ENCODE measurements around the gene FAM216A. TPM values are rescaled to one million over a fixed set of nuclear protein-coding genes. Genes with fewer than 3 reads are reported as not detected.
"Not testable (repeated sequence)": the region's sequence is repeated elsewhere in the genome, so short reads cannot be mapped to it uniquely, and the experiment has no call there.

The FAM216A gene
- total and polyA plus RNA-seq, 5 experiments from 2014 or later, result 9.3 to 22.3 (median 15.4) TPM

DNA sequence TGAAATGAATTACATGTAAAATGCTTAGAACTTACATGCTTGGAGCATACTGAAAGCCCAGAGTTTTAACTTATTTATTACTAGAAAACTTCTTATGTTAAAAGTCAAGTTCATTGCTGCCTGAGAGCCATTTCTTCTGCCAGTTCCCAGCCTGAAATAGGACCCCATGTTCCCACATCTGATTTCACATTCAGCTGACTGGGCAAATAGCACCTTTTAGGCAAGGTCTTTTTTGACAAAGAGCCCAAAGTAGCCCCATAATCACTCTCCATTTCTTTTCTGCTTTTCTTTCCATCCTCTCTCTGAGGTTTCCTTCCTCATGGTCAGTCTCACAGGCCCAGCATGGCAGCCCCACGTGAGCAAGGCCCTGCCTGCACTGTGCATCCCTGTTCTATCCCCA lies 17.4 kb upstream of the FAM216A start:
- Mint-ChIP-seq H3K36me3 (peaks cover 0 to 48% (median 12%) of the 10 kb centered on the region in 3 donors), H3K4me3 (peak overlapping the region in 7 of 10 donors; percentile 5 to 100 (median 99)), H3K4me1 (peaks cover 17 to 50% (median 34%) of the 10 kb centered on the region in 4 donors), H3K9me3 (no peaks in the 10 kb centered on the region), H3K27me3 (no peaks in the 10 kb centered on the region), H3K27ac (peak overlapping the region in 8 of 10 donors; percentile 54 to 99 (median 87))
- ATAC-seq (no peak), DNase-seq (no peak)
- POLR2A ChIA-PET, result interaction anchor here (2.0 to 3.3 kb wide), 4 partner anchors 16 to 150 kb away, joined by 24 to 55 read pairs (median 34); partner anchors contain the start of genes FAM216A, GPN3, RAD9B and VPS29

DNA sequence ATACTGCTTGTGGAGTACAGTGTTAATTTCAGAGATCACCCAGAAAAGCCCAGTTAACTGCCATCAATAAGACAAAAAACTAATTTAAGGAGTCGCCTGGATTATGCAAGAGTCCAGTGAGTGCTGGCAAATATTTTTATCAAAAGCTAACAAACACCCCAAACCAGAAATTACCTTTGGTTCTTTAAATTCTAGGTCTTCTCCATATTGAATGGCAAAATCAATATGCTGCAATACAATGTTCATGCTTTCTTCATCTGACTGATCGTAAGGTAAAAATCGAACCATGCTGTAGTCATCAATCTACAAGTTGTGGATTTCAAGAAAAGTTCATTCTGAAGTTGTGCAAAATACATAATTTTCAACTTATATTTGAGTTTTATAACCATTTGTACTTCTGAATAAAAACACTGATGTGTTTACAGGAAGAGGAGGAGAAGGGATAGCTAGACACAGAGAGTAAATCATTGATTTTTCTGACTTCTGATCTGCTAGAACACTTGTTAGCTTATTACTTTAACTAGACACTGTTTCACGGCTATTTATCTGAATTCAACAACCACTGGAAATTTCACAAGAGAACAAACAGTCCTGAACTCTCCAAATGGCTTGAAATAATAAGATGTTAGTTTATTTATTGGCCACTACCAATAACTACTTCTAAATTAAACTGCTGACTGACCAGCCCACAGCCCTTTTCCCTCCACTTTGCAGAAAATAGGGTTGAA lies 14.9 kb upstream of the FAM216A start:
- POLR2A ChIA-PET, result no interaction called here
- H3K27ac Mint-ChIP-seq, result peak overlapping the region in 2 of 10 donors; percentile 5 to 6
- H3K4me3 Mint-ChIP-seq, result no peak overlapping the region
- ATAC-seq, result no peak
- H3K27me3 Mint-ChIP-seq, result no peaks in the 10 kb centered on the region
- H3K4me1 Mint-ChIP-seq, result peaks cover 12 to 39% (median 21%) of the 10 kb centered on the region in 4 donors
- peaks cover 0 to 49% (median 8%) of the 10 kb centered on the region in 3 donors for H3K36me3 Mint-ChIP-seq
- no peak for DNase-seq
- no peaks in the 10 kb centered on the region for H3K9me3 Mint-ChIP-seq

DNA sequence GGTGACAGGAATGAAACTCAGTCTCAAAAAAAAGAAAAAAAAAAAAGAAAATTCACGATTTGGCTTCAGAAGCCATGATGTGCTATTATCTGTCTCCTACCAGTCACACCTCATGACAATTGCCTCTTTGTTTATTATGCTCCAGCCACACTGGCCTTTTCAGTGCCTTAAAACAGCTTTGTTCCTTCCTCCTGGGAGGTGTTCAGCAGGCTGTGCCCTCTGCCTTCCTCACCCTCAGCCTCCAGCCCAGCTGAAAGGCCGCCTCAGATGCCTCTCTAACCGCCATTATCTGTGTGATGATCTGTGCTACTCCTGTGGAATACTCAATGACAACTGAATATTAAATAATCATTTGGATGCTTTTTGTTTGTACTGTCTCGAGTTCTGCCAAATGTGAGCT lies 9.9 kb upstream of the FAM216A start:
- Mint-ChIP-seq H3K27ac (no peak overlapping the region), H3K4me1 (peaks cover 9 to 22% (median 12%) of the 10 kb centered on the region in 4 donors), H3K4me3 (no peak overlapping the region), H3K27me3 (no peaks in the 10 kb centered on the region), H3K36me3 (peaks cover 0 to 72% (median 12%) of the 10 kb centered on the region in 3 donors), H3K9me3 (no peaks in the 10 kb centered on the region)
- POLR2A ChIA-PET, result interaction anchor here (0.7 kb wide), 1 partner anchor 104 kb away, joined by 5 read pairs; no protein-coding TSS in a partner anchor
- no peak for DNase-seq
- no peak for ATAC-seq

DNA sequence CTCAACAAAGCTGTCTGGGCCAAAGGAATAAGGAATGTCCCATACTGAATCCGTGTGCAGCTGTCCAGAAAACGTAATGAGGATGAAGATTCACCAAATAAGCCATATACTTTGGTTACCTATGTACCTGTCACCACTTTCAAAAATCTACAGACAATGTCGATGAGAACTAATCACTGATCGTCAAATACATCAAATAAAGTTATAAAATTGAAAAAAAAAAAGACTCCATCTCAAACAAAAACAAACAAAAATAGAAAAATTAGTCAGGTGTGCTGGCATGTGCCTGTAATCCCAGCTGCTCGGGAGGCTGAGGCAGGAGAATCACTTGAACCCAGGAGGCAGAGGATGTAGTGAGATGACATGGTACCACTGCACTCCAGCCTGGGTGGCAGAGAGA lies 7.5 kb upstream of the FAM216A start:
- Mint-ChIP-seq H3K27ac (peak overlapping the region in 2 of 10 donors; percentile 28 to 51), H3K4me1 (peaks cover 13 to 29% (median 21%) of the 10 kb centered on the region in 4 donors), H3K36me3 (peaks cover 0 to 68% (median 9%) of the 10 kb centered on the region in 3 donors)
- H3K4me3 Mint-ChIP-seq, H3K27me3 Mint-ChIP-seq, ATAC-seq, DNase-seq, H3K9me3 Mint-ChIP-seq, POLR2A ChIA-PET: not testable (repeated sequence)

DNA sequence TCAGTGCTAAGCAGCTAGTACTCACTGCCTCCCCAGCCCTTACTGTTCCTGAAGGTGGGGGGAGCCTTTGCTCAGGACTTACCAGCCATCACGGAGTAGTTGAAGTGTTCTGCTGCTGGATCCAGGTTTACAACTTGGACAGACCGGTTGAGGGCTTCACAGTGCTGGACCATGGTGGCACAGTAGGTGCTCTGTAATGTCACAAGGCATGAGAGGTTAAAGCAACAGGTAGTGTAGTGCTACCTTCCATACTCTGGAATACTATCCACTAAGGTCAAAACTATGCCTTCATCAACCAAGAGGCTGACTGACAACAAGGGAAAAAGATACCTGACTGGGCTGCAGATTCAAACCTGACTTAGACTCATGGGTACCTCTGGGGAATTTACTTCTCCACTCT lies 3.6 kb upstream of the FAM216A start:
- ATAC-seq, result no peak
- POLR2A ChIA-PET, result interaction anchor here (0.7 kb wide), 1 partner anchor 9 kb away, joined by 3 read pairs; no protein-coding TSS in a partner anchor
- H3K27me3 Mint-ChIP-seq, result no peaks in the 10 kb centered on the region
- H3K4me3 Mint-ChIP-seq, result peak overlapping the region in 2 of 10 donors; percentile 0 to 9
- H3K9me3 Mint-ChIP-seq, result no peaks in the 10 kb centered on the region
- H3K4me1 Mint-ChIP-seq, result peaks cover 19 to 54% (median 45%) of the 10 kb centered on the region in 4 donors
- no peak for DNase-seq
- H3K27ac Mint-ChIP-seq, result peak overlapping the region in 2 of 10 donors; percentile 14 to 48
- H3K36me3 Mint-ChIP-seq, result peaks cover 0 to 41% (median 4%) of the 10 kb centered on the region in 3 donors

DNA sequence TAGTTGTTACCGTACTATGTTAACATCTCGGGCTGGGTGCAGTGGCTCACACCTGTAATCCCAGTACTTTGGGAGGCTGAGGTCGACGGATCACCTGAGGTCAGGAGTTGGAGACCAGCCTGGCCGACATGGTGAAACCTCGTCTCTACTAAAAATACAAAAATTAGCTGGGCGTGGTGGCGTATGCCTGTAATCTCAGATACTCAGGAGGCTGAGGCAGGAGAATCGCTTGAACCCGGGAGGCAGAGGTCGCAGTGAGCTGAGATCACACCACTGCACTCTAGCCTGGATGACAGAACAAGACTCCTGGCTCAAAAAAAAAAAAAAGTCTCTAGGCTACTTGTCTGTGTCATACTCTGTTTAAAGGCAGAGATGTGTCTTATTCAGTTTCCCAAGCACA lies 2.9 kb upstream of the FAM216A start:
- POLR2A ChIA-PET, result interaction anchor here (0.9 to 4.2 kb wide), 4 partner anchors 15 to 139 kb away, joined by 3 to 55 read pairs (median 4); partner anchors contain the start of gene ARPC3
- Mint-ChIP-seq H3K4me1 (peaks cover 19 to 55% (median 49%) of the 10 kb centered on the region in 4 donors), H3K36me3 (peaks cover 0 to 37% (median 2%) of the 10 kb centered on the region in 3 donors), H3K4me3 (peak overlapping the region in 4 of 10 donors; percentile 1 to 48 (median 18))
- ATAC-seq, H3K9me3 Mint-ChIP-seq, H3K27me3 Mint-ChIP-seq, DNase-seq, H3K27ac Mint-ChIP-seq: not testable (repeated sequence)

DNA sequence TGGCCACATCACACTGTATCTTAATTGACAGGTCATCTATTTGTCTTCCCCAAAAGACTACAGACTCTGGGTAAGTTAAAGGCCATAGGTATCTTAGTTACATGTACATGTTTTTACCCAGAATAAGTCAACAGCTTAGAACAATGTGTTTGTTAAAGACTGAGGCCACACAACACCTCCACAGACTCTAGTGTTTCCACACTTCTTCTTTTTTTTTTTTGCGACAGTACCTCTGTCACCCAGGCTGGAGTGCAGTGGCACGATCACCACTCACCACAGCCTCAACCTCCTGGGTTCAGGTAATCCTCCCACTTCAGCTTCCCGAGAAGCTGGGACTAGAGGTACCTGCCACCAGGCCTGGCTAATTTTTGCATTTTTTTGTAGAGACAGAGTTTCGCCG lies 1.9 kb upstream of the FAM216A start:
- DNase-seq (no peak), ATAC-seq (no peak)
- peaks cover 0 to 29% (median 0%) of the 10 kb centered on the region in 3 donors for H3K36me3 Mint-ChIP-seq
- peak overlapping the region; percentile 36 to 87 (median 50) for H3K4me3 Mint-ChIP-seq
- H3K4me1 Mint-ChIP-seq, result peaks cover 18 to 52% (median 47%) of the 10 kb centered on the region in 4 donors
- POLR2A ChIA-PET, result interaction anchor here (0.6 to 4.2 kb wide), 3 partner anchors 16 to 128 kb away, joined by 3 to 55 read pairs (median 4); partner anchors contain the start of gene ARPC3
- no peaks in the 10 kb centered on the region for H3K27me3 Mint-ChIP-seq
- no peaks in the 10 kb centered on the region for H3K9me3 Mint-ChIP-seq
- H3K27ac Mint-ChIP-seq, result peak overlapping the region in 2 of 10 donors; percentile 25 to 60

DNA sequence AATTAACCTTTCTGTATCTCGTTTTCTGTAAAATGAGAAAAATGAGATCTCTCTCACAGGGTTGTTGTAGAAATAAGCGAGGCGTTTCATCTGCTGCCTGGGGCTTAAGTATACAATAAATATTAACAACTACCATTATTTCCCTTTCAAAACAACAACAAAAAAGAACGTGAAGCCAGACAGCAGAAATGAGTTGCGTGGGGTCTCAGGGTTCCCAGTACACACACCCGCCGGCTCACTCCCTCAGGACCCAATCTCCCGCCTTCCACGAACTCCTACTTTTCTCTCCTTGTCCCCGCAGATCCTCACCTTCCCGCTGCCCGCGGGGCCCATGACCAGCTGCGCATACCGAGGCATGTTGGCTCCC lies 815 bp upstream of the FAM216A start:
- Mint-ChIP-seq H3K36me3 (peaks cover 0 to 19% (median 0%) of the 10 kb centered on the region in 3 donors), H3K9me3 (no peaks in the 10 kb centered on the region), H3K27me3 (no peaks in the 10 kb centered on the region), H3K4me3 (peak overlapping the region; percentile 87 to 100 (median 99)), H3K27ac (peak overlapping the region; percentile 94 to 99 (median 96)), H3K4me1 (peaks cover 14 to 46% (median 43%) of the 10 kb centered on the region in 4 donors)
- DNase-seq (no peak), ATAC-seq (no peak)
- POLR2A ChIA-PET, result interaction anchor here (0.5 to 4.2 kb wide), 22 partner anchors 9 to 1218 kb away, joined by 3 to 55 read pairs (median 4); partner anchors contain the start of genes ACAD10, ARPC3, ATP2A2 and BRAP

DNA sequence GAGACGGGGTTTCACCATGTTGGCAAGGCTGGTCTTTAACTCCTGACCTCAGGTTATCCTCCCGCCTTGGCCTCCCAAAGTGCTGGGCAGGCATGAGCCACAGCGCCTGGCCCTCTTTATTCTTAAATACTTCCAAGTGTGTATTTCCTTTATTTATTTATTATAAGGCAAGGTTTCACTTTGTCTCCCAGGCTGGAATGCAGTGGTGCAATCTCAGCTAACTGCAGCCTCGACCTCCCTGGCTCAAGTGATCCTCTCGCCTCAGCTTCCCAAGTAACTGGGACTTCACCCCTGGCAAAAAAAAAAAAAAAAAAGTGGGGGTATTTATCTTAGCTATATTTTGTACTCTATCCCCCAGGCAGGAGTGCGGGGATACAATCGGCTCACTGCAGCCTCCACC lies 6.8 kb downstream of the FAM216A start:
- Mint-ChIP-seq H3K9me3 (no peaks in the 10 kb centered on the region), H3K27me3 (no peaks in the 10 kb centered on the region), H3K4me3 (no peak overlapping the region), H3K4me1 (peaks cover 0 to 5% (median 3%) of the 10 kb centered on the region in 4 donors), H3K27ac (no peak overlapping the region), H3K36me3 (peaks cover 0 to 23% (median 0%) of the 10 kb centered on the region in 3 donors)
- no peak for ATAC-seq
- POLR2A ChIA-PET, result interaction anchor here (0.7 to 1.1 kb wide), 2 partner anchors 102 to 117 kb away, joined by 3 to 4 read pairs; no protein-coding TSS in a partner anchor
- DNase-seq, result no peak

DNA sequence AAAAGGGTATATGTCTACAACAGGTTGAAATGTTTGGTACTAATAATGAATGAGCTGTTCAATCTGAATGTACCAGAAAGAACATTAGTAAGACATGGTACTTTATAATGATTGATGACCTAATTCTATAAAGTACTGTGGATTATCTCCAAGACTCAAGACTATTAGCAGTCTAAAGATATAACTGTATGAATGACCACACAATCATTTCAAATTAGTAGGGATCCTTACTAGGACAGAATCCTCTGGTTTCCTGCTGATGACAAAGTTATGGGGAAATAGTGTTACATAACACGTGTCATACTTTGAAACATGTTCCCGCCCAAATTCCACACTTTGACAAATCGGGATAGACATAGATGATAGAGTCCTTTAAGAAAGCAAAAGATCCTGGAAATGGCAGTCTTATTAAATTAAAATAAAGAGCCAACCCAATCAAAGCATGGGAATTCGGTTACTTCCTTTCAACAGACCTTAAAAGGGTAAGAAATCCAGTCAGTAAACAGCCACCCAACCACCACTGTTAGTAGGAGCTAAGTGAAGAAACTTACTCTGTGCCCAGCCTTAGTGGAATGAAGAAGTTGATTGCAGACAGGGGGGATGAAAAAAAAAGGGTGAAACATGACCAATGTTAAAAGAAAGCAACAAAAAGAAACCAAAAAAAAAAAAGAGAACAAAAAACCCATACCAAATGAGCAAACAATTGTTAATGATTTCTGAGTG lies 30.5 kb downstream of the FAM216A start:
- Mint-ChIP-seq H3K27ac (peak overlapping the region in 6 of 10 donors; percentile 31 to 92 (median 54)), H3K4me3 (peak overlapping the region in 8 of 10 donors; percentile 15 to 70 (median 50)), H3K36me3 (peaks cover 3 to 41% (median 8%) of the 10 kb centered on the region in 3 donors), H3K9me3 (peaks cover 0 to 2% (median 0%) of the 10 kb centered on the region in 9 donors), H3K27me3 (peaks cover 0 to 3% (median 0%) of the 10 kb centered on the region in 5 donors), H3K4me1 (peaks cover 16 to 51% (median 40%) of the 10 kb centered on the region in 4 donors)
- DNase-seq, result no peak
- ATAC-seq, result no peak
- POLR2A ChIA-PET, result interaction anchor here (0.5 to 4.8 kb wide), 3 partner anchors 30 to 292 kb away, joined by 4 to 48 read pairs (median 4); partner anchors contain the start of genes FAM216A and GPN3

DNA sequence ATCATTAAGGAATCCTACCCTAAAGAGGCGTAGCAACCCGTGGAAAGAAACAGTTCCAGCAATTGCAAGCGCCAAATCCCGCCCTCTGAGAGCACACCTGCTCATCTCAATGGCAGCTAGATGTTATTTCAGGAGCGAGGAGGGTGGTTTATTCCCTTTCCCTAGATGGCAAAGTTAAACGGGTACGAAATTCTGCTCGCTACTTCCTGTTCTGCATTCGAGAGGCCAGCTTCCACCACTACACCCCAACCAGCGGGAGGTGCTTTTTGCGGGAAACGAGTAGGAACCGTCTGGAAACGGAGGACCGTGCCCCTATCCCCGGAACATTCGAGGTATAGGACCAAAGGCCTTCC lies 32.7 kb downstream of the FAM216A start:
- Mint-ChIP-seq H3K4me1 (peaks cover 16 to 47% (median 40%) of the 10 kb centered on the region in 4 donors), H3K27me3 (peaks cover 0 to 3% (median 0%) of the 10 kb centered on the region in 5 donors), H3K27ac (peak overlapping the region; percentile 92 to 99 (median 97)), H3K36me3 (peaks cover 0 to 18% (median 4%) of the 10 kb centered on the region in 3 donors), H3K4me3 (peak overlapping the region; percentile 94 to 99 (median 96)), H3K9me3 (peaks cover 0 to 2% (median 0%) of the 10 kb centered on the region in 9 donors)
- DNase-seq (peak in 3 of 10 donors; percentile 6 to 18 (median 11)), ATAC-seq (peak; percentile 1 to 3)
- POLR2A ChIA-PET, result interaction anchor here (0.7 to 4.8 kb wide), 9 partner anchors 26 to 507 kb away, joined by 3 to 48 read pairs (median 4); partner anchors contain the start of genes ARPC3, FAM216A and GPN3
